ENCODE results near the gene MARS1.
"Not testable (repeated sequence)": the region's sequence is repeated elsewhere in the genome, so short reads cannot be mapped to it uniquely, and the experiment has no call there.

The MARS1 gene

GRCh38 chr12:57487597-57488401 is at the start of gene MARS1:
Gene MARS1, plus strand, starts transcription at chr12:57488068. Its CDS starts 23 bp downstream, at chr12:57488091.
- DNase-seq: peak; percentile 92

- no peak for DNase-seq
These were observed 49.5 kb upstream of the MARS1 start for GRCh38 chr12:57438400-57438799.

- DNase-seq: no peak
These were observed 48.1 kb upstream of the MARS1 start for GRCh38 chr12:57439762-57440266.

GRCh38 chr12:57441393-57441792 is 46.5 kb upstream of the MARS1 start:
- not testable (repeated sequence) for DNase-seq

GRCh38 chr12:57441846-57442427 is 45.9 kb upstream of the MARS1 start:
- DNase-seq: no peak

GRCh38 chr12:57444337-57444736 is 43.5 kb upstream of the MARS1 start:
- not testable (repeated sequence) for DNase-seq

- DNase-seq: no peak
These were observed 43.1 kb upstream of the MARS1 start for GRCh38 chr12:57444744-57445143.

- DNase-seq: no peak
These were observed 41.4 kb upstream of the MARS1 start for GRCh38 chr12:57446292-57446960.

GRCh38 chr12:57448669-57449068 is 39.2 kb upstream of the MARS1 start:
- no peak for DNase-seq

- DNase-seq: no peak
These were observed 38.5 kb upstream of the MARS1 start for GRCh38 chr12:57449375-57449774.

GRCh38 chr12:57450057-57450456 is 37.8 kb upstream of the MARS1 start:
- no peak for DNase-seq

- no peak for DNase-seq
These were observed 36.6 kb upstream of the MARS1 start for GRCh38 chr12:57451233-57451778.

GRCh38 chr12:57452181-57452936 is 35.5 kb upstream of the MARS1 start:
- DNase-seq: peak; percentile 60

GRCh38 chr12:57452937-57453509 is 34.8 kb upstream of the MARS1 start:
- DNase-seq: peak; percentile 83

- no peak for DNase-seq
These were observed 33.7 kb upstream of the MARS1 start for GRCh38 chr12:57454213-57454565.

GRCh38 chr12:57454566-57455373 is 33.1 kb upstream of the MARS1 start, which contains the start of gene INHBE:
Gene INHBE, plus strand, starts transcription at chr12:57455307. Its CDS starts 230 bp downstream, at chr12:57455537.
- DNase-seq: peak; percentile 51

- no peak for DNase-seq
These were observed 32.3 kb upstream of the MARS1 start for GRCh38 chr12:57455374-57456144.

- DNase-seq: peak; percentile 68
These were observed 31.6 kb upstream of the MARS1 start for GRCh38 chr12:57456145-57456700.

- DNase-seq: no peak
These were observed 31.0 kb upstream of the MARS1 start for GRCh38 chr12:57456737-57457490.
